ENCODE data around the gene PLAC9. TPM values are rescaled to one million over a fixed set of nuclear protein-coding genes. Genes with fewer than 3 reads are reported as not detected.
A peak's percentile ranks its signal among the peaks of the same experiment; 100 is the strongest.

The PLAC9 gene
- total RNA-seq, 1 experiment from 2014 or later, result not detected

DNA sequence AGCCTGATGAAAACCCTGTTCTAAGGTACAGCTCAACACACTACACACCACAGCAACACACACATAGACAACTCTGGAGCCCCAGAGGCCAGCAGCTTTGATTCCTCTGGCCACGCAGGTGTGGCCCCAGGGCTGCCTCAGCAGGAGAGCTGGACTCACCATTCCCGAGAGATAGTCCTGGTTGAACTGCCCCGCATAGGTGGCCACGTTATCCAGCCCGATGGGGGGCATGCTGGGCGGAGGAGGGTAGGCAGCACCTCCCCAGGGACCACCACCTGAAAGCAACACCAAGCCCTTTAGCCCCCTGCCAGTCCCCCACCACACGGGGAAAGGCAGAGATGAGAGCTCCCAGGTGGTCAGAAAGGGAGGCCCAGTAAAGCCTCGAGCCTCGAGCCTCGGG lies 38.1 kb downstream of the PLAC9 start:
- intact Hi-C loops (cut with micrococcal nuclease; ENCODE audit: unreplicated experiment), result loop anchor here (2.0 kb wide), 1 partner anchor 26 kb away; no protein-coding TSS in a partner anchor
- CTCF ChIA-PET, result no interaction called here
- POLR2A ChIA-PET, result no interaction called here
- Histone ChIP-seq H3K4me3 (ENCODE audit: low read depth, low read length) (no peak overlapping the region), H3K36me3 (ENCODE audit: control insufficient read depth, insufficient read depth, low read length) (peaks cover 4% of the 10 kb centered on the region), H3K4me1 (peaks cover 2% of the 10 kb centered on the region), H3K9me3 (no peaks in the 10 kb centered on the region), H3K27me3 (replicated peaks; ENCODE audit: control insufficient read depth, insufficient read depth, low read length) (no peaks in the 10 kb centered on the region)
- Mint-ChIP-seq H3K9me3 (ENCODE audit: unreplicated experiment) (no peaks in the 10 kb centered on the region), H3K27ac (ENCODE audit: unreplicated experiment) (peak overlapping the region; percentile 77), H3K4me1 (ENCODE audit: low read depth, unreplicated experiment) (peaks cover 20% of the 10 kb centered on the region), H3K36me3 (ENCODE audit: insufficient read depth, unreplicated experiment) (peaks cover 89% of the 10 kb centered on the region), H3K27me3 (ENCODE audit: insufficient read depth, unreplicated experiment) (no peaks in the 10 kb centered on the region), H3K4me3 (ENCODE audit: unreplicated experiment) (no peak overlapping the region)
- DNase-seq, result no peak
- no TSS peak for BruUV-seq (replicated peaks)
- TF ChIP-seq, protein P1, sequence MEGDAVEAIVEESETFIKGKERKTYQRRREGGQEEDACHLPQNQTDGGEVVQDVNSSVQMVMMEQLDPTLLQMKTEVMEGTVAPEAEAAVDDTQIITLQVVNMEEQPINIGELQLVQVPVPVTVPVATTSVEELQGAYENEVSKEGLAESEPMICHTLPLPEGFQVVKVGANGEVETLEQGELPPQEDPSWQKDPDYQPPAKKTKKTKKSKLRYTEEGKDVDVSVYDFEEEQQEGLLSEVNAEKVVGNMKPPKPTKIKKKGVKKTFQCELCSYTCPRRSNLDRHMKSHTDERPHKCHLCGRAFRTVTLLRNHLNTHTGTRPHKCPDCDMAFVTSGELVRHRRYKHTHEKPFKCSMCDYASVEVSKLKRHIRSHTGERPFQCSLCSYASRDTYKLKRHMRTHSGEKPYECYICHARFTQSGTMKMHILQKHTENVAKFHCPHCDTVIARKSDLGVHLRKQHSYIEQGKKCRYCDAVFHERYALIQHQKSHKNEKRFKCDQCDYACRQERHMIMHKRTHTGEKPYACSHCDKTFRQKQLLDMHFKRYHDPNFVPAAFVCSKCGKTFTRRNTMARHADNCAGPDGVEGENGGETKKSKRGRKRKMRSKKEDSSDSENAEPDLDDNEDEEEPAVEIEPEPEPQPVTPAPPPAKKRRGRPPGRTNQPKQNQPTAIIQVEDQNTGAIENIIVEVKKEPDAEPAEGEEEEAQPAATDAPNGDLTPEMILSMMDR (IDR thresholded peaks at IDR 0.05; ENCODE audit: insufficient read depth in 1 of 2, low read depth in 1 of 2, low read length in 1 of 2, severe bottlenecking in 1 of 2, unreplicated experiment in 1 of 2), result no peak

DNA sequence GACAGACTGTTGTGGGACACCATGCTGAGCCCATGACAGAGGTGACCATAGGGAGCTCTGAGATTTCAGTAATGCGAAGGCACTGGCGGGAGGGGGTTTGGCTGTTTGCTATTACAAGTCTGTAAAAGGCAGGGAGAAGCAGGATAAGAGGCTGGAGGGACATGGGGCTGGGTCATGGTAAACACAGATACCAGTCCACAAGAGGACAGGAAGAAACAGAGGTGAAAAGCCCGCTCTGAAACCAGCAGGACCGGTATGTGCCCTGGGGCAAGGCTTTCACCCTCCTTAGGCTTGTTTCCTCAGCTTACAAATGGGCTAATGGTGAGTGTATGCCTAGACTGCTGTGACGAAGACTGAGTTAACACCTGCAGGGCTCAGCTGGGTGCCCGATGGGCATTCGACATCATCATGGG lies 38.7 kb downstream of the PLAC9 start:
- POLR2A ChIA-PET, result no interaction called here
- CTCF ChIA-PET, result no interaction called here
- Mint-ChIP-seq H3K27ac (ENCODE audit: unreplicated experiment) (peak overlapping the region; percentile 77), H3K4me1 (ENCODE audit: low read depth, unreplicated experiment) (peaks cover 20% of the 10 kb centered on the region), H3K9me3 (ENCODE audit: unreplicated experiment) (no peaks in the 10 kb centered on the region), H3K4me3 (ENCODE audit: unreplicated experiment) (no peak overlapping the region), H3K36me3 (ENCODE audit: insufficient read depth, unreplicated experiment) (peaks cover 83% of the 10 kb centered on the region), H3K27me3 (ENCODE audit: insufficient read depth, unreplicated experiment) (no peaks in the 10 kb centered on the region)
- H3K4me1 ChIP-seq, result peaks cover 2% of the 10 kb centered on the region
- no peaks in the 10 kb centered on the region for H3K9me3 ChIP-seq
- TF ChIP-seq, protein P1 (IDR thresholded peaks at IDR 0.05; ENCODE audit: insufficient read depth in 1 of 2, low read depth in 1 of 2, low read length in 1 of 2, severe bottlenecking in 1 of 2, unreplicated experiment in 1 of 2), result no peak
- H3K27me3 ChIP-seq (replicated peaks; ENCODE audit: control insufficient read depth, insufficient read depth, low read length), result no peaks in the 10 kb centered on the region
- BruUV-seq (replicated peaks), result no TSS peak
- H3K4me3 ChIP-seq (ENCODE audit: low read depth, low read length), result no peak overlapping the region
- peak; percentile 57 to 59 for DNase-seq
- intact Hi-C loops (cut with micrococcal nuclease; ENCODE audit: unreplicated experiment), result loop anchor here (2.0 kb wide), 1 partner anchor 26 kb away; no protein-coding TSS in a partner anchor
- peaks cover 4% of the 10 kb centered on the region; the same call in 1 of the 2 replicates for H3K36me3 ChIP-seq (ENCODE audit: control insufficient read depth, insufficient read depth, low read length)

DNA sequence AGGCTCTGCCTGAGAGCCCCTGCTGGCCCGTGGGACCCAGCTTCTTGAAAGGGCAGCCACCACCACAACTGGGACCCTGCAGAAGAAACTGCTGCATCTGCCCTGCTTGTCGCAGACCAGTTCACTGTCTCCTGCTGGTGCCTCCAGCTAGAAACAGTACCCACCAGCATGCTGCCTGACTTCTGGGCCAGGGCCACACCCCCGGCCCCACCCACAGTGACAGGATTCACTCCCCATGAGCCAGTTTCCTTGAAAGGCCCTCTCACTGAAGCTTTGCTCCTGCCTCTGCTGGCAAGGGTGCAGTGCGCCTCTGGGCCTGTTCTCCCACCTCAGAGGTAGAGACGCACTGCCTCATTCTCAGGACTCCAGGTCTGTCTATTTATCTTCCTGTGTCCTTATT lies 40.4 kb downstream of the PLAC9 start:
- no peaks in the 10 kb centered on the region for H3K27me3 Mint-ChIP-seq (ENCODE audit: insufficient read depth, unreplicated experiment)
- no peak overlapping the region for H3K4me3 ChIP-seq (ENCODE audit: low read depth, low read length)
- CTCF ChIA-PET, result no interaction called here
- H3K36me3 Mint-ChIP-seq (ENCODE audit: insufficient read depth, unreplicated experiment), result peaks cover 86% of the 10 kb centered on the region
- TF ChIP-seq, protein P1 (IDR thresholded peaks at IDR 0.05; ENCODE audit: insufficient read depth in 1 of 2, low read depth in 1 of 2, low read length in 1 of 2, severe bottlenecking in 1 of 2, unreplicated experiment in 1 of 2), result no peak
- peaks cover 34% of the 10 kb centered on the region for H3K4me1 Mint-ChIP-seq (ENCODE audit: low read depth, unreplicated experiment)
- H3K4me3 Mint-ChIP-seq (ENCODE audit: unreplicated experiment), result no peak overlapping the region
- H3K27ac Mint-ChIP-seq (ENCODE audit: unreplicated experiment), result peak overlapping the region; percentile 39
- no TSS peak for BruUV-seq (replicated peaks)
- peaks cover 9% of the 10 kb centered on the region for H3K4me1 ChIP-seq
- no peaks in the 10 kb centered on the region for H3K27me3 ChIP-seq (replicated peaks; ENCODE audit: control insufficient read depth, insufficient read depth, low read length)
- DNase-seq, result no peak
- H3K9me3 Mint-ChIP-seq (ENCODE audit: unreplicated experiment), result no peaks in the 10 kb centered on the region
- H3K36me3 ChIP-seq (ENCODE audit: control insufficient read depth, insufficient read depth, low read length), result peaks cover 4% of the 10 kb centered on the region; the same call in 1 of the 2 replicates
- POLR2A ChIA-PET, result no interaction called here
- intact Hi-C loops (cut with micrococcal nuclease; ENCODE audit: unreplicated experiment), result no loop called here
- no peaks in the 10 kb centered on the region for H3K9me3 ChIP-seq
